ENCODE data around the gene HMHB1. TPM values are rescaled to one million over a fixed set of nuclear protein-coding genes. Genes with fewer than 3 reads are reported as not detected.

The HMHB1 gene
- total RNA-seq, 5 donors from 2014 or later (not counting 1 experiment from before 2014, with no cell fraction given), result not detected

GRCh38 chr5:143771602-143772001 lies 40.4 kb upstream of the HMHB1 start:
- Mint-ChIP-seq H3K4me1 (no peaks in the 10 kb centered on the region), H3K27ac (no peak overlapping the region), H3K36me3 (no peaks in the 10 kb centered on the region), H3K27me3 (peaks cover 4 to 12% of the 10 kb centered on the region in 2 donors), H3K4me3 (no peak overlapping the region), H3K9me3 (no peaks in the 10 kb centered on the region)
- no peaks in the 10 kb centered on the region for H3K27me3 ChIP-seq (replicated peaks in 1 of 2; ENCODE audit: control insufficient read depth in 2 of 2, extremely low read depth in 1 of 2, insufficient read depth in 2 of 2, low read length in 1 of 2)
- H3K36me3 ChIP-seq (ENCODE audit: control insufficient read depth in 2 of 2, extremely low read depth in 1 of 2, insufficient read depth in 1 of 2, low read length in 1 of 2), result no peaks in the 10 kb centered on the region
- no peaks in the 10 kb centered on the region for H3K4me1 ChIP-seq (ENCODE audit: control insufficient read depth in 1 of 2, extremely low read depth in 1 of 2, insufficient read depth in 2 of 2, low read length in 2 of 2)
- no peaks in the 10 kb centered on the region for H3K9me3 ChIP-seq
- CTCF ChIA-PET, result no interaction called here
- no peak overlapping the region for H3K4me3 ChIP-seq (ENCODE audit: control insufficient read depth in 1 of 2, extremely low read depth in 1 of 2, low read length in 1 of 2)
- DNase-seq (no peak), ATAC-seq (replicated peaks in 1 of 4) (no peak)
- POLR2A ChIA-PET, result no interaction called here
- H3K27ac ChIP-seq (ENCODE audit: low read length), result no peak overlapping the region
- WGBS (ENCODE audit: insufficient coverage), result no CpG with 5 or more reads among the region's 2 CpGs

GRCh38 chr5:143772621-143773020 lies 39.3 kb upstream of the HMHB1 start:
- POLR2A ChIA-PET, result no interaction called here
- H3K27me3 ChIP-seq (replicated peaks in 1 of 2; ENCODE audit: control insufficient read depth in 2 of 2, extremely low read depth in 1 of 2, insufficient read depth in 2 of 2, low read length in 1 of 2), result no peaks in the 10 kb centered on the region
- no peaks in the 10 kb centered on the region for H3K4me1 Mint-ChIP-seq
- H3K9me3 ChIP-seq, result no peaks in the 10 kb centered on the region
- peaks cover 4 to 5% of the 10 kb centered on the region in 2 donors for H3K27me3 Mint-ChIP-seq
- WGBS (ENCODE audit: insufficient coverage), result no CpG with 5 or more reads among the region's 1 CpG
- CTCF ChIA-PET, result no interaction called here
- H3K36me3 ChIP-seq (ENCODE audit: control insufficient read depth in 2 of 2, extremely low read depth in 1 of 2, insufficient read depth in 1 of 2, low read length in 1 of 2), result no peaks in the 10 kb centered on the region
- no peak overlapping the region for H3K27ac Mint-ChIP-seq
- no peaks in the 10 kb centered on the region for H3K4me1 ChIP-seq (ENCODE audit: control insufficient read depth in 1 of 2, extremely low read depth in 1 of 2, insufficient read depth in 2 of 2, low read length in 2 of 2)
- ATAC-seq (replicated peaks in 1 of 4) (no peak), DNase-seq (no peak)
- H3K4me3 Mint-ChIP-seq, result no peak overlapping the region
- H3K27ac ChIP-seq (ENCODE audit: low read length), result no peak overlapping the region
- H3K9me3 Mint-ChIP-seq, result no peaks in the 10 kb centered on the region
- no peak overlapping the region for H3K4me3 ChIP-seq (ENCODE audit: control insufficient read depth in 1 of 2, extremely low read depth in 1 of 2, low read length in 1 of 2)
- H3K36me3 Mint-ChIP-seq, result no peaks in the 10 kb centered on the region

DNA sequence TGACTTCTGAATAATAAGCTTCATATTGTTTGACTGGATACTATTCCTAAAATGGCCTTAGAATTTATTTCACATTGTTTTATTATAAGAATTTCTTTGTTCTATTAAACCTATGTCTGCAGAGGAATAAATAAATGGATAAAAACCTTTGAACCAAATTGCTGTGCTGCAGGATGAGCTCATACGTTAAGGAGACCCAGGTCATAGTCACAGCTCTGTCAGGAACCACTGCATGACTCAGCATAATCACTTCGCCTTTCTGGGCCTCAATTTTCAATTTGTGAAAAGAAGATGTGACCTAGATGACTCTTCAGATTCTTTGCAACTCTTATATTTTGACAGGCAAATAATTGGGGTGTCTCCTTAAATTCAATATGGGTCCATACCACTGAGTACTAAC lies 36.7 kb upstream of the HMHB1 start:
- POLR2A ChIA-PET, result no interaction called here
- no peak for DNase-seq

DNA sequence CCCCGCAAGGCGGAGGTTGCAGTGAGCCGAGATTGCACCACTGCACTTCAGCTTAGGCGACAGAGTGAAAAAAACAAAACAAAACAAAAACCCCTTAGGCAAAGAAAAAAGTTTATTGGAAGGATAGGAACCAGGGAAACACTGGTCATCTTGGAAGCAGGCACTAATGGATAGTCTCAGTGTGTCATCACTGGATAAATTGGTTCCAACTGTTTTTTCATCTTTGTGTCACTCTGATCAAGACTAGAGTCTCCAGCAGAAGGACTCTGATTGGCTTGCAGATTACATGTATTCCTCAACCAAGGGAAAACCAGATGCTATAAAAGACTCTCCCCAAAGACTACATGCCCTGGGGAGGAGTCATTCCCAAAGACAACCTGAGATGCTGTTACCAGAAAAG lies 35.0 kb upstream of the HMHB1 start:
- no peak overlapping the region for H3K4me3 Mint-ChIP-seq
- ChIA-PET CTCF (no interaction called here), POLR2A (no interaction called here)
- Histone ChIP-seq H3K36me3 (ENCODE audit: control insufficient read depth in 2 of 2, extremely low read depth in 1 of 2, insufficient read depth in 1 of 2, low read length in 1 of 2) (no peaks in the 10 kb centered on the region), H3K27ac (ENCODE audit: low read length) (no peak overlapping the region), H3K4me3 (ENCODE audit: control insufficient read depth in 1 of 2, extremely low read depth in 1 of 2, low read length in 1 of 2) (no peak overlapping the region), H3K27me3 (replicated peaks in 1 of 2; ENCODE audit: control insufficient read depth in 2 of 2, extremely low read depth in 1 of 2, insufficient read depth in 2 of 2, low read length in 1 of 2) (no peaks in the 10 kb centered on the region), H3K4me1 (ENCODE audit: control insufficient read depth in 1 of 2, extremely low read depth in 1 of 2, insufficient read depth in 2 of 2, low read length in 2 of 2) (no peaks in the 10 kb centered on the region), H3K9me3 (no peaks in the 10 kb centered on the region)
- peaks cover 3 to 8% (median 5%) of the 10 kb centered on the region in 3 donors for H3K9me3 Mint-ChIP-seq
- H3K27ac Mint-ChIP-seq, result no peak overlapping the region
- H3K4me1 Mint-ChIP-seq, result no peaks in the 10 kb centered on the region
- H3K27me3 Mint-ChIP-seq, result no peaks in the 10 kb centered on the region
- ATAC-seq (replicated peaks in 1 of 4) (no peak), DNase-seq (no peak)
- WGBS (ENCODE audit: insufficient coverage), result no CpG with 5 or more reads among the region's 4 CpGs
- H3K36me3 Mint-ChIP-seq, result no peaks in the 10 kb centered on the region

More for the DNA sequence above, 36.7 kb upstream of the HMHB1 start:
- Histone ChIP-seq H3K27ac (ENCODE audit: low read length) (no peak overlapping the region), H3K27me3 (replicated peaks in 1 of 2; ENCODE audit: control insufficient read depth in 2 of 2, extremely low read depth in 1 of 2, insufficient read depth in 2 of 2, low read length in 1 of 2) (no peaks in the 10 kb centered on the region), H3K36me3 (ENCODE audit: control insufficient read depth in 2 of 2, extremely low read depth in 1 of 2, insufficient read depth in 1 of 2, low read length in 1 of 2) (no peaks in the 10 kb centered on the region), H3K9me3 (no peaks in the 10 kb centered on the region), H3K4me3 (ENCODE audit: control insufficient read depth in 1 of 2, extremely low read depth in 1 of 2, low read length in 1 of 2) (no peak overlapping the region), H3K4me1 (ENCODE audit: control insufficient read depth in 1 of 2, extremely low read depth in 1 of 2, insufficient read depth in 2 of 2, low read length in 2 of 2) (no peaks in the 10 kb centered on the region)
- peaks cover 0 to 2% of the 10 kb centered on the region in 2 donors for H3K27me3 Mint-ChIP-seq
- H3K4me1 Mint-ChIP-seq, result no peaks in the 10 kb centered on the region
- CTCF ChIA-PET, result interaction anchor here in 1 of 2 donors (1.0 kb wide), 1 partner anchor 10 kb away, joined by 3 read pairs; no protein-coding TSS in a partner anchor
- WGBS (ENCODE audit: insufficient coverage), result 83% methylated on average over 1 of the region's 2 CpGs
- H3K4me3 Mint-ChIP-seq, result no peak overlapping the region
- no peaks in the 10 kb centered on the region for H3K36me3 Mint-ChIP-seq
- no peak overlapping the region for H3K27ac Mint-ChIP-seq
- ATAC-seq (replicated peaks in 1 of 4), result no peak
- peaks cover 3 to 8% (median 5%) of the 10 kb centered on the region in 3 donors for H3K9me3 Mint-ChIP-seq

GRCh38 chr5:143779506-143779905 lies 32.5 kb upstream of the HMHB1 start:
- no peaks in the 10 kb centered on the region for H3K4me1 ChIP-seq (ENCODE audit: control insufficient read depth in 1 of 2, extremely low read depth in 1 of 2, insufficient read depth in 2 of 2, low read length in 2 of 2)
- no peaks in the 10 kb centered on the region for H3K27me3 Mint-ChIP-seq
- H3K4me3 ChIP-seq (ENCODE audit: control insufficient read depth in 1 of 2, extremely low read depth in 1 of 2, low read length in 1 of 2), result no peak overlapping the region
- H3K36me3 Mint-ChIP-seq, result no peaks in the 10 kb centered on the region
- H3K4me1 Mint-ChIP-seq, result no peaks in the 10 kb centered on the region
- H3K27ac Mint-ChIP-seq, result no peak overlapping the region
- no peaks in the 10 kb centered on the region for H3K36me3 ChIP-seq (ENCODE audit: control insufficient read depth in 2 of 2, extremely low read depth in 1 of 2, insufficient read depth in 1 of 2, low read length in 1 of 2)
- H3K4me3 Mint-ChIP-seq, result no peak overlapping the region
- DNase-seq (no peak), ATAC-seq (replicated peaks in 1 of 4) (no peak)
- no peak overlapping the region for H3K27ac ChIP-seq (ENCODE audit: low read length)
- H3K9me3 Mint-ChIP-seq, result peaks cover 3 to 8% (median 5%) of the 10 kb centered on the region in 3 donors
- H3K27me3 ChIP-seq (replicated peaks in 1 of 2; ENCODE audit: control insufficient read depth in 2 of 2, extremely low read depth in 1 of 2, insufficient read depth in 2 of 2, low read length in 1 of 2), result no peaks in the 10 kb centered on the region
- ChIA-PET POLR2A (no interaction called here), CTCF (no interaction called here)
- WGBS (ENCODE audit: insufficient coverage), result 100% methylated on average over 1 of the region's 2 CpGs
- H3K9me3 ChIP-seq, result no peaks in the 10 kb centered on the region

DNA sequence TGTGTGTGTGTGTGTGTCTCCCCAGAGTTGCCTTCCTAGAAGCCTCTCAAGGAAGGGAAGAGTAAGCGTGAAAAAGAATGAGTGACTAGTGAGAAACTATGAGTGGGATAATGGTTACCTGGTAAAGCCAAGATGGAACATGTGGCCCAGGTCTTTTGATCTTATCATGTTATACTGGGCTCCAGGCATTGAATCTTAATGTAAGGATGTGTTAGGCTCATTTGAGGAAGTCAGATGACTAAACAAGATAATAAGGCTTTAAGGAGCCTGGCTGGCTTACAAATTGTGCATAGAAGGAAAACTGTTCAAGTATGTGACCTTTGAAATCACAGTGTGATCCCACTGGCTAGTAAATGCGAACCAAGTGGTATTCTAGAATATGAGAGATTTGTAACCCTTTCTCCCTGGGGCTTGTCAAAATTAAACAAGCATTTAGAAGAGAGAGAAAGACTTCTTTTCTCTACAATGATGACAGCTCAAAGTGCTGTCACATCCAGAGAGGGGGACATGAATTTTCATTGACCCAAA lies 29.9 kb upstream of the HMHB1 start:
- no peak overlapping the region for H3K4me3 Mint-ChIP-seq
- H3K4me1 ChIP-seq (ENCODE audit: control insufficient read depth in 1 of 2, extremely low read depth in 1 of 2, insufficient read depth in 2 of 2, low read length in 2 of 2), result no peaks in the 10 kb centered on the region
- POLR2A ChIA-PET, result no interaction called here
- no peak overlapping the region for H3K27ac Mint-ChIP-seq
- no peaks in the 10 kb centered on the region for H3K27me3 ChIP-seq (replicated peaks in 1 of 2; ENCODE audit: control insufficient read depth in 2 of 2, extremely low read depth in 1 of 2, insufficient read depth in 2 of 2, low read length in 1 of 2)
- H3K4me1 Mint-ChIP-seq, result no peaks in the 10 kb centered on the region
- no peaks in the 10 kb centered on the region for H3K9me3 ChIP-seq
- DNase-seq (no peak), ATAC-seq (replicated peaks in 1 of 4) (no peak)
- no peak overlapping the region for H3K27ac ChIP-seq (ENCODE audit: low read length)
- no peaks in the 10 kb centered on the region for H3K36me3 ChIP-seq (ENCODE audit: control insufficient read depth in 2 of 2, extremely low read depth in 1 of 2, insufficient read depth in 1 of 2, low read length in 1 of 2)
- H3K4me3 ChIP-seq (ENCODE audit: control insufficient read depth in 1 of 2, extremely low read depth in 1 of 2, low read length in 1 of 2), result no peak overlapping the region
- CTCF ChIA-PET, result no interaction called here
- 63% methylated on average over 1 of the region's 2 CpGs for WGBS (ENCODE audit: insufficient coverage)
- peaks cover 5 to 8% (median 5%) of the 10 kb centered on the region in 3 donors for H3K9me3 Mint-ChIP-seq
- peaks cover 0 to 2% of the 10 kb centered on the region in 2 donors for H3K27me3 Mint-ChIP-seq
- H3K36me3 Mint-ChIP-seq, result no peaks in the 10 kb centered on the region

All from T-cell (primary cell).